Mucosa of rectum (tissue), 2 donors: ENCODE results near the gene TMEM59L.

Experiments used
- H3K27ac ChIP-seq, 2 donors: one replicate each; pipeline ENCODE4 v1.7.0; 2013; ENCODE audit warnings: inconsistent platforms in 2 of 2, low read depth in 2 of 2, low read length in 2 of 2
- H3K27me3 ChIP-seq, 2 donors: one replicate each; pipeline ENCODE4 v1.7.0; 2013; ENCODE audit warnings: low read length in 2 of 2; ENCODE audit not compliant: control insufficient read depth in 2 of 2, insufficient read depth in 2 of 2
- H3K36me3 ChIP-seq, 2 donors: one replicate each; pipeline ENCODE4 v1.7.0; 2013; ENCODE audit warnings: low read length in 2 of 2; ENCODE audit not compliant: control insufficient read depth in 2 of 2, insufficient read depth in 2 of 2
- H3K4me1 ChIP-seq, 2 donors: one replicate each; pipeline ENCODE4 v1.7.0; 2013; ENCODE audit warnings: low read length in 2 of 2, mild to moderate bottlenecking in 1 of 2; ENCODE audit not compliant: control insufficient read depth in 2 of 2, insufficient read depth in 2 of 2
- H3K4me3 ChIP-seq, 2 donors: one replicate each; pipeline ENCODE4 v1.7.0; 2013; ENCODE audit warnings: low read length in 2 of 2
- H3K9ac ChIP-seq, 2 donors: one replicate each; pipeline ENCODE4 v1.7.0; 2013; ENCODE audit warnings: low read length in 2 of 2, low read depth in 1 of 2, mild to moderate bottlenecking in 1 of 2
- H3K9me3 ChIP-seq, 2 donors: one replicate each; pipeline ENCODE4 v1.7.0; 2013; ENCODE audit warnings: low read length in 2 of 2; ENCODE audit not compliant: control insufficient read depth in 2 of 2
- donor health status: healthy.
- donor health status: Normal muscosa, but diverticular disease.

Gene TMEM59L

DNA sequence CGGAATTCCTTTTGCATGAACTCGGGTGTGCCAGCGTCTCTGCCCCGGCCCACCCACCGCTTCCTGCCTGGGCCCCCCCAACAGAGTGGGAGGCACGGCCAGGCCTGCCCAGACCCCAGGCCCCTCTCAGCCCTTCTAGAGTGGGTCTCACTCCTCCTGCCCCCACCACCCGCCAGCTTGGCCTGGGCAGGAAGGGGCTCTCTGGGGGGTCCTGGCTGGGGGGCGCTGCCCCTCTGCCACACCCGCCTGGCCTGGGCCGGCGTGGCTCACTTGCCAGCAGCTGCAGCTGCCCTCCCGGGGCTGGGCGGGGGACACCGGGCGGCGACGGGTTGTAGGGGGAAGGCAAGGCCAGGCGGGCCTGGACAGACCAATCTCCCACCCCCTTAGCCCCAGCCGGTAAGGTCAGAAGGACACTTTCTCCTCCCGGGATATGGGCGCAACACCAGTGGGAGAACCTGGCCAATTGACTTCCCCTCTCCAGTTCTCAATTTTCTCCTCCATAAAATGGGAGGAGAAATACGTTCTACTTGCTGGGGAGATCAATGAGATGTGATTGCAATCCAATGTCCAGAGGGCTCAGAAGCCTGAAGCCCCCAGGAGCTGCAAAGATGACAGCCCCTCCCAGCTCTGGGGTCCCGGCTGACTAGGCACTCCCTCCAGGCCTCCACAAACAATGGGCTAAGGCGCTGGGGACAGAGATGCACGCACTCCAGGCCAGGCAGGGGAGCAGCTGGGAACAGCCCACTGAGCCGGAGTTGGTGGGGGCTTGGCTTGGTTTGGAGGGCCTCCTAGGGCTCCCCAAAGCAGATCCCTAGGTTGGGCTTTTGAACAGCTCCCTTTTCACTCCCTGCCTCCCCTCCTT, 8.5 kb upstream of the TMEM59L start:
- peaks cover 0 to 3% of the 10 kb centered on the region in 2 donors for H3K4me1 ChIP-seq
- peaks cover 49% of the 10 kb centered on the region in 2 donors for H3K27me3 ChIP-seq
- H3K9ac ChIP-seq, result no peak overlapping the region
- no peaks in the 10 kb centered on the region for H3K9me3 ChIP-seq
- no peak overlapping the region for H3K27ac ChIP-seq
- H3K36me3 ChIP-seq, result no peaks in the 10 kb centered on the region
- H3K4me3 ChIP-seq, result no peak overlapping the region

DNA sequence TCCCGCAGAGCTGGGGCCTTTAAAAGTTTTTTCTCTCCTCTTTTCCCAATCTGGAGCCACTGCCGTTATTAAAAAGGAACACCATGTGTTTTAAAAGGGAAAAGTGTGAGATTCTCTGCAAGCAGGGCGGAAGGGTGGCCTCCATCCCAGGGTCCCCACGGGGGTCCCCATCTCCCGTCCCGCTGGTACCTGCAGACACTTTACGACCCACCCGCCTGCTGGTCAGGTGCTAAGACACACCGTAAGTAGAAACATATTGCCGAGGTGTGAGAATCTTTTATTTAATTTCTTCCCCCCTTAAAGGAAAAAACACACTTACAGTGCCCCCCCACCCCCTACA, 7.9 kb upstream of the TMEM59L start:
- H3K9me3 ChIP-seq, result no peaks in the 10 kb centered on the region
- H3K27ac ChIP-seq, result no peak overlapping the region
- no peak overlapping the region for H3K4me3 ChIP-seq
- no peaks in the 10 kb centered on the region for H3K36me3 ChIP-seq
- H3K27me3 ChIP-seq, result peaks cover 50 to 52% of the 10 kb centered on the region in 2 donors
- H3K9ac ChIP-seq, result no peak overlapping the region
- H3K4me1 ChIP-seq, result peaks cover 0 to 3% of the 10 kb centered on the region in 2 donors

DNA sequence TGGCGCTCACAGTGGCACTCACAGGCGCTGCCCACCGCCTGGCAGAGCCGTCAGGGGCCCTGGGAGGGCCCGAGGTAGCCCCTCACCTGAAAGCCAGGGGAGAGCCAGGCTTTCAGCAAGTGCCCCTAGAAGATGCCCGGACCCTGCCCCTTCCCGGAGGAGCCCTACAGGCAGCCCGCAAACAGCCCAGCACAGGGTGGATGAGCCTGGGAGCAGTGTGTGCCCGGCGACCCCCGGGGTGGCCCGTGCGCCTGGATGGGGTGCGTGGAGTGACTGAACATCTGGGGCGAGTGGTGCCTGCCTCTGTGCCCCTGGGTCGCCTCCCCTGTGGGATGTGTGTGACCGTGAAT, 7.5 kb upstream of the TMEM59L start:
- H3K4me1 ChIP-seq, result peaks cover 0 to 3% of the 10 kb centered on the region in 2 donors
- no peak overlapping the region for H3K27ac ChIP-seq
- H3K9ac ChIP-seq, result no peak overlapping the region
- peaks cover 53% of the 10 kb centered on the region in 2 donors for H3K27me3 ChIP-seq
- H3K9me3 ChIP-seq, result no peaks in the 10 kb centered on the region
- no peaks in the 10 kb centered on the region for H3K36me3 ChIP-seq
- no peak overlapping the region for H3K4me3 ChIP-seq

DNA sequence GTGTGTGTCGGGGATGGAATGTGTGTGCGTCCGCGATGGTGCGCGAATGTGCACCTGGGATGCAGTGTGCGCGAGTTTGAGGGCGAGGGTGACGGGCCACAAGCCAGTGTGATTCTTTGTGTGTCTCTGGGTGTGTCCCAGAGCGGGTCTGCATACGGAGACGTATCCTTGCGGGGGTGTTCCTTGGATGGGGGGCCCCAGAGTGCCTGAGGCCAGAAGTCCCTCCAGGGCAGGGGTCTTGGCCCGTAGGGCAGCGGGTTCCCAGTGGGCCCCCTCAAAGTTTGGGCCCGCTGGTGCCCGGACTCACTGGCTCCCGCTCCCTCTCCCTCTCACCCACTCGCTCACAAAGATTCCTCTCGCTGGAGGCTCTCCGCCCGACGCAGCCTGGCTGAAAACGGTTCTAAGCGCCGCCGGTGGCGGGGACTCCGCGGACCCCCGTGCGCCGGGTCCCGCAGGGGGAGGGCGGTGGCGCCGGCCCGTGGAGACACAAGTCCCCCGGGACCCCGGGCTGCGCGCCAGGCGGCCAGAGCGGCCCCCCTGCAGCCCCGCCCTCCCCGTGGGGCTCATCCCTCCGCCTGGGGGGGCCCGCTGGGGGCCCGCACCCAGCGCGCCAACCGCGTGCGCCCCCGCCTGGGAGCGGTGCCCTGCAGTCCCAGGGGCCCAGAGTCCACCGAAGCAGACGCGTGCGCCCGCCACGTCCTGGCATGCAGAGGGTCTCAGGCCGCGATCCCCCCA, 7.0 kb upstream of the TMEM59L start:
- no peaks in the 10 kb centered on the region for H3K36me3 ChIP-seq
- H3K27ac ChIP-seq, result no peak overlapping the region
- H3K4me3 ChIP-seq, result no peak overlapping the region
- H3K9me3 ChIP-seq, result no peaks in the 10 kb centered on the region
- H3K9ac ChIP-seq, result no peak overlapping the region
- H3K4me1 ChIP-seq, result peaks cover 0 to 3% of the 10 kb centered on the region in 2 donors
- peaks cover 57% of the 10 kb centered on the region in 2 donors for H3K27me3 ChIP-seq

DNA sequence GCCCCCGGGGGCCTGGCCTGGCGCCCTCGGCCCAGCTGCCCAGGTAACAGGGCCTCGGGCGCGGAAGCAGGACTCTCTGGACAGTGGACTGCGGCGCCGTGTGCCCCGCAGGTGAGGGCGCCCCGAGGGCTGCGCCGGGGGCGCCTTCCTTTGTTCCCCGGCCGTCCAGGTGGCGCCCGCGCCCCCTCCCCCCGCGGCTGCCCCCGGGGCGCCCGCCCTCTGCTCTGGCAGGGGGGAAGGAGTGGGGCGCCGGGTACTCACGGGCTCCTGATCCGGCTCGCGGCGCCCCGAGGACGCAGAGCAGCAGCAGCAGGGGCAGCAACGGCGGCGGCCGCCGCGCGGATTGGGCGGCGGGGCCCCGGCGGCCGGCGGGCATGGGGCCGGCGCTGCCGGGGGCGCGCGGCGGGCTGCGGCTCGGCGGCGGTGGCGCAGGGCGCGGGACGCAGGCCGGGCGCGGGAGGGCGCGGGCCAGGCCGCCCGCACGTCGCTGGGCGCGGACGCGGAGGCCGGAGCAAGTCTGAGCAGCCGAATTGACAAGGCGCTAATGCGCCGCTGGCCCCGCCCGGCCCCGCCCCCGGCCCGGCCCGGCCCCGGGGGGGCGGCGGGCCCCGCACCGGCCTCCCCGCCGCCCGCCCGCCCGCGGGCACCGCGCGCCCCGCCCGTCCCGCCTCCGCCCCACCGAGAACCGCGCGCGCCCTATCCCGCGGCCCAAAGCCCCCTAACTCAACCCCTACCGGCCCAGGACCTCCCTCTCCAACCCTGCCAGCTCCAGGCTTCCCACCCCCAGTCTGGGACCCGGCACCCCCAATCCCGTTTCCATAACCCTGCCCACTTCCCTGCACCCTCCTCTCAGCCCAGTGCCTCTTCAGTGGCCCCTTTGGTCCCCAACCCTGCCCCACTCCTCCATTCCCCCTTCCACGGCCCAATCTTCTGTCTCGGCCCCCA, 6.1 kb upstream of the TMEM59L start, which contains the start of gene CRLF1:
Gene CRLF1, minus strand, starts transcription at position 519 of the 945 bp plus-strand sequence. Its CDS starts 143 bp downstream, at position 376.
- Histone ChIP-seq H3K9ac (no peak within 1 kb of the TSS), H3K4me1 (peaks cover 0 to 7% of the 10 kb centered on the region in 2 donors), H3K36me3 (no peaks in the 10 kb centered on the region), H3K9me3 (no peaks in the 10 kb centered on the region), H3K4me3 (no peak within 1 kb of the TSS), H3K27me3 (peaks cover 62% of the 10 kb centered on the region in 2 donors), H3K27ac (no peak within 1 kb of the TSS)

DNA sequence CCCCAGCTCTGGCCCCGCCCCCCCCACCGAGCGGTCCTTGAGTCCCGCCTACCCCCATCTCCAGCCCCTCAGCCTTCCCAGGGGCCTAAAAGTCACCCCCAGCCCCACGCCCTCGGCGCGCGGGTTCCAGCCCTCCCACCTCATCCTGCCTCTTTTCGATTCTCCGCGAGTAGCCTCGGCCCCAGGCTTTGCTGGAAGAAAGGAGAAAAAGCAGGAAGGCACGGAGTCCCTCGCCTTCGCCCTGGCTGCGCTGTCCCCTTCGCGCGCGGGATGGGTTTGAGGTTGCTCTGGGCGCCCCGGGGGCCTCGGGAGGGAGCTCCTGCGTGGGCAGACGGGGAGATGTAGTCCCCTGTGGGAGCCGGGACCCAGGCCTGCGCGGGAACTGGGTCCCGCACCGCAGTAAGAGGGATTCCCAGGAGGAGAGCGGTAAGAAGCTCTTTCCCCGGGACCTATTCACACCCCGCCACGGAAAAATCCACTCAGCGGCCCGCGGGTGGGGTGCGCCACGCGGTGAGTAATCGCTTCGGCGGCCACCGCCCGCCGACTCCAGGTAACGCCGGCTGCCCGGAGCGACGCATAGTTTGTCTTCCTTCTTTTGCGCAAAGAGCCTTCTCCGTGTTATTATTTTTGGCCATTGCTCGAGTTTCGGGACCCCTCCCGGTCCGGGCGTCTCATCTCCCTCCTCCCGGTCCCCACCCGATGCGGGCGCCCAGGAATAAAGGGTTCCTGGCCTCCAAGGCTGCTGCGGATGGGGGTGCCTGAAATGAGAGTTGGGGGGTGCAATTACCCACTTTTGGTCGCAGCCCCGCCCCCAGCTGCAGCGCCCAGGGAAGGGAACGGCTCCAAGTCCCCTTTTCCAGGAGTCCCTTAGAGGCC, 5.2 kb upstream of the TMEM59L start:
- H3K27ac ChIP-seq, result no peak overlapping the region
- no peak overlapping the region for H3K4me3 ChIP-seq
- peaks cover 69 to 71% of the 10 kb centered on the region in 2 donors for H3K27me3 ChIP-seq
- H3K9ac ChIP-seq, result no peak overlapping the region
- H3K36me3 ChIP-seq, result no peaks in the 10 kb centered on the region
- no peaks in the 10 kb centered on the region for H3K9me3 ChIP-seq
- peaks cover 0 to 13% of the 10 kb centered on the region in 2 donors for H3K4me1 ChIP-seq

DNA sequence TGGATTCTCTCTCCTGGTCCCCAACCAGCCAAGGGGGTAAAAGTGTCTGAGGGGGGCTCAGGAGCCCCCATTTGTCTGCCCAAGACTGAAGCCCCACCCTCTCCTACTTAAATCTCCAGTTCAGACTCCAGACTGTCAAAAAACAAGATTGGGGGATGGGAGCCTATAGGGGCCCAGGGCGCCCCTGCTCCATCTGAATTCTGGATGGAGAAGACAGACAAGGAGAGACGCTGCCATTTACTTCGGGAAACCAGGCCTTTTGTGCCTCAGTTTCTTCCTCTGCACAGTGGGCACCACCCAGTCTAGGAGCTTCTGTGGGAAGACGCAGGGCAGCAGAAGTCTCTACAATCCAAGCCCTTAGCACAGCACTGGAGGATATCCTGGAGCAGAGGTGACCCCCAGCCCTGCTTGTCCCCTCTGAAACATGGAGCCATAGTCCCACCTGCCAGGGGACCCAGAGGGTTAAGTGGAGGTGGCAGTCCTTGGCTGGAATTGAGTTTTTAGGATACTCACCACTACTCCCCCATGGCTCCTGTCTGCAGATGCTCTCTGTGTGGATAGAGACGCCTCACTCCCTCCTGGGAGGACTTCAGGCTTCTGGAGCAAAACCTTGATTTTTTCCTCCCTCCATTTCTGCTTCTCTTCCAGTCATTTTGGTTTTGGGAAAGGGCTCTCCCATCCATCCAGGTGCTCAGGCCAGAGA, 4.4 kb upstream of the TMEM59L start:
- no peaks in the 10 kb centered on the region for H3K9me3 ChIP-seq
- H3K36me3 ChIP-seq, result no peaks in the 10 kb centered on the region
- H3K27me3 ChIP-seq, result peaks cover 66 to 71% of the 10 kb centered on the region in 2 donors
- no peak overlapping the region for H3K9ac ChIP-seq
- no peak overlapping the region for H3K4me3 ChIP-seq
- H3K4me1 ChIP-seq, result peaks cover 0 to 17% of the 10 kb centered on the region in 2 donors
- no peak overlapping the region for H3K27ac ChIP-seq

DNA sequence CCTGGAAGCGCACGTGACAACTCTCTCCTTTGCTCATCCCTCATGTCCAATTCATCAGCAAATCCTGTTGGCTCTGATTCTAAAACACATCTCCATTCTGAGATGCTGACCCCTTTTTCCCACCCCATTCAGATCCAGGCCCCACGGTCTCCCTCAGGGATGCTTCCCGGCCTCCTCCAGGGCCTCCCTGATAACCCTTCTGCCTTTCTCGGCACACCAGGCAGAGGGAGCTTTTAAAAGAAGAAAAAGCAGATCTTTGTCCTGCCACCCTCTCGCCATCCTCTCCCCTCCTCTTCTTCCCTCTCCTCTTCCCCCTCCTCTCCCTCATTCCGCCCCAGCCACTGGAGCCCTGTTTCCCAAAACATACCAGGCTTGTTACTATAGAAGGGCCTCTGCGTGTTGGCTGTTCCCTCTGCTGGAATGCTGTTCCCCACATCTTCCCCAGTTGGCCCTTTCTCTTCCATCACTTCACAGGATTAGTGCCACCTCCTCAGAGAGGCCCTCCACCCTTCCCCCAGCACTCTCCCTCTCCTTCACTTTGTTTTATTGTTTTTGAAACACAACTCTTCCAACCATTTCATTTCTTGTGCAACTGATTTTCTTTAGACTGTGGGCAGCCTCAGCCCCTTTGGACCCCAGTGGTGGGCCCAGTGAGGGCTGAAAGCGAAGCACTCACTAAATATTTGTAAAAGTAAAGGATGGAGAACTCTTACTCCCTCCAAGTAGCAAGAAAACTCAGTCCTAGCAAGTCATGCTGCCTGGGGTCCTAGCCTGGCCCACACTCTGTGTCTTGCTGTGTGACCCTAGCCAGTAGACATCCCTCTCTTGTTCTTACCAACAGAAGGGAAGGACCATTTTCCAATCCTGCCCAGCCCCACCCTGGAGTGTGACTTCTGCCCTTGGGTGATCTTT, 3.6 kb upstream of the TMEM59L start:
- no peaks in the 10 kb centered on the region for H3K9me3 ChIP-seq
- H3K36me3 ChIP-seq, result no peaks in the 10 kb centered on the region
- H3K9ac ChIP-seq, result no peak overlapping the region
- H3K4me1 ChIP-seq, result peaks cover 0 to 17% of the 10 kb centered on the region in 2 donors
- no peak overlapping the region for H3K27ac ChIP-seq
- H3K27me3 ChIP-seq, result peaks cover 68 to 70% of the 10 kb centered on the region in 2 donors
- no peak overlapping the region for H3K4me3 ChIP-seq
